ENCODE data around the gene MOXD1. TPM values are rescaled to one million over a fixed set of nuclear protein-coding genes. Genes with fewer than 3 reads are reported as not detected.

Gene MOXD1
- total RNA-seq, 1 experiment from 2014 or later = 1.0 TPM

- intact Hi-C loops (cut with micrococcal nuclease) = loop anchor here (10.0 kb wide), 1 partner anchor 558 kb away; no protein-coding TSS in a partner anchor
- Histone ChIP-seq H2AFZ (ENCODE audit: low read depth, low read length, poor library complexity, severe bottlenecking) (no peak overlapping the region), H3K4me2 (ENCODE audit: low read length) (no peak overlapping the region), H3K27me3 (ENCODE audit: insufficient read depth, low read length) (no peaks in the 10 kb centered on the region), H3K9ac (ENCODE audit: low read length) (no peak overlapping the region), H3K4me1 (ENCODE audit: control insufficient read depth in 1 of 2, insufficient read depth in 2 of 2, low read length in 2 of 2) (no peaks in the 10 kb centered on the region), H3K4me3 (replicated peaks in 1 of 2; ENCODE audit: low read depth in 1 of 2, low read length in 2 of 2) (no peak overlapping the region), H3K36me3 (ENCODE audit: control insufficient read depth in 1 of 2, insufficient read depth in 2 of 2, low read length in 2 of 2) (no peaks in the 10 kb centered on the region), H3K27ac (ENCODE audit: low read depth, low read length) (no peak overlapping the region), H3K9me2 (ENCODE audit: insufficient read depth) (no peaks in the 10 kb centered on the region), H3K79me2 (ENCODE audit: insufficient read depth, low read length) (no peaks in the 10 kb centered on the region), H4K20me1 (ENCODE audit: insufficient read depth) (no peaks in the 10 kb centered on the region), H3K9me3 (ENCODE audit: control insufficient read depth in 1 of 2, insufficient read depth in 1 of 2, low read depth in 1 of 2, low read length in 2 of 2) (peaks cover 4 to 7% of the 10 kb centered on the region in 2 experiments; a peak in 2 of 4 replicates)
- ChIA-PET RAD21 (ENCODE audit: low non-redundant PET in 1 of 2, low total read pairs in 2 of 2, uncharacterized antibody in 2 of 2, unreplicated experiment in 2 of 2) (no interaction called here), POLR2A (no interaction called here), CTCF (no interaction called here)
- TF ChIP-seq SRF (IDR thresholded peaks at IDR 0.05; ENCODE audit: low read depth) = no peak
- TF ChIP-seq TCF7L2 (IDR thresholded peaks at IDR 0.05; ENCODE audit: borderline replicate concordance, extremely low read depth, insufficient read depth, insufficient read length) = no peak
- no peak for TF ChIP-seq EZH2 (IDR thresholded peaks at IDR 0.05)
- no peak for TF ChIP-seq SIN3A (IDR thresholded peaks at IDR 0.05; ENCODE audit: low read depth)
- no TSS peak for BruUV-seq (replicated peaks)
- DNase-seq (ENCODE audit: low read depth, low spot score) (no peak), ATAC-seq (no peak)
Measured at GRCh38 chr6:132253211-132253610, 148.1 kb downstream of the MOXD1 start.

GRCh38 chr6:132252113-132252512 lies 149.2 kb downstream of the MOXD1 start:
- no TSS peak for BruUV-seq (replicated peaks)
- CTCF ChIA-PET = no interaction called here
- no peak for TF ChIP-seq ELF1 (IDR thresholded peaks at IDR 0.05; ENCODE audit: borderline replicate concordance, low read depth)
- TF ChIP-seq CEBPB (IDR thresholded peaks at IDR 0.05; ENCODE audit: low read depth) = no peak
- TF ChIP-seq ZBTB33 (IDR thresholded peaks at IDR 0.05; ENCODE audit: extremely low read depth, insufficient replicate concordance, low read length) = no peak
- TF ChIP-seq YY1 (IDR thresholded peaks at IDR 0.05; ENCODE audit: extremely low read depth, insufficient replicate concordance, low read depth, low read length) = no peak
- TF ChIP-seq JUND (IDR thresholded peaks at IDR 0.05) = no peak
- TF ChIP-seq ZNF274 (IDR thresholded peaks at IDR 0.05; ENCODE audit: low read depth, low read length) = no peak
- no peak for TF ChIP-seq CTCF (IDR thresholded peaks at IDR 0.05 in 2 of 3, conservative IDR thresholded peaks at IDR 0.05 in 1 of 3; ENCODE audit: borderline replicate concordance in 1 of 3, insufficient read depth in 1 of 3, low read depth in 2 of 3, low read length in 2 of 3)
- no peak for TF ChIP-seq POLR2AphosphoS5 (IDR thresholded peaks at IDR 0.05; ENCODE audit: low read depth, low read length)
- no peak for TF ChIP-seq TCF7L2 (IDR thresholded peaks at IDR 0.05; ENCODE audit: borderline replicate concordance, extremely low read depth, insufficient read depth, insufficient read length)
- TF ChIP-seq ZFX (IDR thresholded peaks at IDR 0.05) = no peak
- no peak for TF ChIP-seq SRF (IDR thresholded peaks at IDR 0.05; ENCODE audit: low read depth)
- TF ChIP-seq SP1 (IDR thresholded peaks at IDR 0.05; ENCODE audit: low read depth) = no peak
- TF ChIP-seq EZH2phosphoT487 (IDR thresholded peaks at IDR 0.05; ENCODE audit: borderline replicate concordance) = no peak
- no peak for TF ChIP-seq ATF3 (IDR thresholded peaks at IDR 0.05)

More at GRCh38 chr6:132252113-132252512, 149.2 kb downstream of the MOXD1 start:
- Histone ChIP-seq H3K9me2 (ENCODE audit: insufficient read depth) (no peaks in the 10 kb centered on the region), H3K27ac (ENCODE audit: low read depth, low read length) (no peak overlapping the region), H3K4me2 (ENCODE audit: low read length) (no peak overlapping the region), H3K27me3 (ENCODE audit: insufficient read depth, low read length) (no peaks in the 10 kb centered on the region), H4K20me1 (ENCODE audit: insufficient read depth) (no peaks in the 10 kb centered on the region), H3K36me3 (ENCODE audit: control insufficient read depth in 1 of 2, insufficient read depth in 2 of 2, low read length in 2 of 2) (no peaks in the 10 kb centered on the region), H2AFZ (ENCODE audit: low read depth, low read length, poor library complexity, severe bottlenecking) (no peak overlapping the region), H3K79me2 (ENCODE audit: insufficient read depth, low read length) (no peaks in the 10 kb centered on the region), H3K4me1 (ENCODE audit: control insufficient read depth in 1 of 2, insufficient read depth in 2 of 2, low read length in 2 of 2) (no peaks in the 10 kb centered on the region), H3K4me3 (replicated peaks in 1 of 2; ENCODE audit: low read depth in 1 of 2, low read length in 2 of 2) (no peak overlapping the region), H3K9me3 (ENCODE audit: control insufficient read depth in 1 of 2, insufficient read depth in 1 of 2, low read depth in 1 of 2, low read length in 2 of 2) (peaks cover 4 to 7% of the 10 kb centered on the region in 2 experiments; a peak in 2 of 4 replicates), H3K9ac (ENCODE audit: low read length) (no peak overlapping the region)
- DNase-seq (ENCODE audit: low read depth, low spot score) (no peak), ATAC-seq (no peak)
- intact Hi-C loops (cut with micrococcal nuclease) = loop anchor here (10.0 kb wide), 1 partner anchor 557 kb away; no protein-coding TSS in a partner anchor
- POLR2A ChIA-PET = no interaction called here
- RAD21 ChIA-PET (ENCODE audit: low non-redundant PET in 1 of 2, low total read pairs in 2 of 2, uncharacterized antibody in 2 of 2, unreplicated experiment in 2 of 2) = no interaction called here

Data from HCT116 (cell line).